Fibroblast of gingiva (primary cell): ENCODE results near the gene LRRC8B.

ENCODE experiments used
- DNase-seq: peaks from one replicate; pipeline ENCODE4 v3.0.0-alpha.2; 2011; ENCODE audit warnings: low read depth

Gene LRRC8B

DNA sequence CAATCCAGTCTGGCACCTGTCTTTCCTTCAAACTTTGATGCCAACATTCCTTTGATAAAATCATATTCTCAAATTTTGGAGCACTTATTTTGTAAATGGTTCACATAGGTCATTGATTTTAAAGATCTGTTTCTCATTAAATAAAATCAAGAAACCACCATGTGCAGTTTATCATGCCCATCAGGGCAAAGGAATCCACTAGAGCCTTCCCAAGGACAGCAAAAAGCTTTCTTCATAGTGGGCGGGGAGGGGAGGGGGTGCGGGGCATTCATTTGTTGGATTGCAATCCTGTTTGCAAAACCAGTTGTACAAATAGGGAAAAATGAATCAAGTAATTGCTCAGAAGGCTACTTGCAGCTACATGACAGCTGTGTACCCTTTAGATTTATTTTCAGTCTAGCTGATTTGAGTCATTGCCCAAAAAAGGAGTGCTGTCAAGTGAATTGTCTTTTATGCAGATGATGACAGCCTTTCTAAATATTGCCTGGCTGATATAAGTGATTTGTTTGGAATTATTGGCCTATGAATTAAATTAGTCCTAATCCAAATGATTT, 23.0 kb downstream of the LRRC8B start:
- peak; percentile 92 for DNase-seq

DNA sequence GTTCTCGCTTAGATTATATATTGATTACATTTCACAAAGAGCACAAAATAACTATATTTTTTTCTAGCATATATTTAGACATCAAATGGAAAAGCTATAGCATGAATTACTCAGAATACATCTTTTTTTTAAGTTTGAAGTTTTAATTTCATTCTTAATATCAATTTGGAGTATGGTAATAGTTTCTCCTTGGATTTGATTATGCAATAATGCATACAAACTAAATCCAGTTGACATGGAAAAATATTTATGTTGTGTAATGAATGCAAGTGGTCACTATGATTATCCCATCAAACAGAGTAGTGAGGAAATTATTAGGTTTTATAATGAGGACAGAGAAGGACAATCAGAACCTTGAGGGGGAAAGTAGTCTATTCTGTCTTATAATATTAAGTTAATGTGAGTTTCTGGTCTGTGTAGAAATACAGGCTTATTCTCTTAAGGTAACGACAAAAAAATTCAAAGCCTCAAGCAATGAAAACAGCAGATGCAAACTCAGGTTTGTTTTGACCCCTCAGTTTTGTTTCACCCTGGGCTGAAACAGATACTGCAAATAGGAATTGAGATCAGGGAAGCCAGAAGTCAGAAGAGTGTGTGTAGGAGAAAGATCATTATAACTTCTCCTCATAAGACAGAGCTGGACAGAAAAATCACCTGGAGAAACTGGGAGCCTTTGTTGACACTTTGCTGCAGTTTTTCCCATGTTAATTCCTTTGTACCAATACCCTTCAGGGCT, 23.7 kb downstream of the LRRC8B start:
- peak; percentile 26 for DNase-seq

DNA sequence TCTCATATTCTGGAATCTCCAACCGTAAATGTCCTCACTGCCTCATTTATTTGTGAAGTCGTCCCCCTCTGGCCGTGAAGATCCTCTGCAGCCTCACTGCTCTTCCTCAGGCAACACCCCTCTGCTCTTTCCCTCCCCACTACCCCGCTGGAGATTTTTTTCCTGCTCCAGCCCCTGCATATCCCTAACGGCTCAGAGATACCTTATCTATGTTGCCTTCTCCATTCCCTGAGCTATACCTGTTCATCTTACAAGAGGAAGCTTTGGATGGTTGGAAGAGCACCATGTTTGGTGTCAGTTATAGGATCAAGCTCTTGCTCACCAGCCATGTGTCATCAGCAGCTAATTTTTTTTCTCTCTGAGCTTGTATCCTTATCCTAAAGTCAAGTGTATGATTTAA, 26.4 kb downstream of the LRRC8B start:
- no peak for DNase-seq

DNA sequence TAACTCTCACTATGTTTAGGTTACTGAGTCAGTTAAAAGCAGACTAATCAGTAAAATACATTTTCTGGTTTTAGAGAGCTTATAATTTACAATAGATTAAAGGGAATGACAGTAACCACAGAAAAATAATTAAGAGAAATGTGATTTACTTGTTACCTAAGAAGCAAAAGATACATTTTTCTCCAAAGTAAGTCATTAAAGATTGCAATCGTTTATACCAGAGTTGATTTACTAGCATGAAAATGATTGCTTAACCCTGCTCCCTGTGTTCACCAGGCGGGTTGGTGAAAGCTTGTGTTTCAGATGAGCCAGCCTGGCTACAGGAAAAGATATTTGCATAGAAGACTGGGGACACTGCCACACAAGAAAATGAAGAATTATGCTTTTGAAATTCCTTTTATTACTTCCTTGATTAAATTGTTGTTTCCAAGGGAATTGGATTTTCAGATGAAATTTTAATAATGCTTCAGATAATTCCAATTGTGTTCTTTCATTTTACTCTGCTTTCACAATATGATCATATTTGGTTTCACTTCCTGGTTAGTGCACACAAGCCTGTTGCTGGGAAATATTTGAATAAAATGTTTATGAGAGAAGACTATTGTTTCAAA, 27.9 kb downstream of the LRRC8B start:
- peak; percentile 75 for DNase-seq

DNA sequence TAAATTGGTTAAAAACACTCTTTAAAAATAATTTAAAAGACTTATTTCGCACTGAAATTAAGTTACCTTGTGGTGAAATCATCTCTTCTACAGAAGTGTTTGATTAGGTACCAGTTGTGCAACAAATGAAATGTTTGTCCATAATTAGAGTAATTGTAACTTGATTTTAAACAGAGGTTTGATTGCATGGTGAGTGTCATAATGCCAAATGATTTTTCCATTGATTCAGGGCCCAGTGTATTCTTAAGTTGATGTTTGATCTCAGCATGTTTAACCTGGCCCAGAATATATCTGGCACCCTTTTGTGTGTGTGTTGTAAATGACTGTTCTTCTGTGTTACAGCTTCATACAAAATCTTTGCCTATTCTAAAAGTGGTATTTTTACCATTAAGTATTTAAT, 28.5 kb downstream of the LRRC8B start:
- DNase-seq = no peak

DNA sequence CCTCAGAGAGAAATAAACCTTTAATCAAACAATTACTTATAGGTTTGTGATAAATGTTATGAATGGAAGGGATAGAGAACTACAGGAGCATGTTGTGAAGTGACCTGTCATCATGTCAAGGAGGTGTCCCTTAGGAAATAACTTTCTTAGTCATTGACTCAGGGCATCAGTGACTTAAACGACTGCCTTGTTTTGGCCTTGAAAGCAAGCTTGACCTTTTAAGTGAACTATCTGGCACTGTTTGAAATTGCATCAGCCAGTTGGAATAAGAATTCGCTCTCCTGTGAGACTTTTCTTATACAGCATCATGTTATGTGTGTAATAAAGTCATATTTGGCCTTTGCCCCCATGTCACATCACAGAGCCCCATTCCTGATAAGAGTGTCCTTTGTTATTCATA, 30.9 kb downstream of the LRRC8B start:
- no peak for DNase-seq

DNA sequence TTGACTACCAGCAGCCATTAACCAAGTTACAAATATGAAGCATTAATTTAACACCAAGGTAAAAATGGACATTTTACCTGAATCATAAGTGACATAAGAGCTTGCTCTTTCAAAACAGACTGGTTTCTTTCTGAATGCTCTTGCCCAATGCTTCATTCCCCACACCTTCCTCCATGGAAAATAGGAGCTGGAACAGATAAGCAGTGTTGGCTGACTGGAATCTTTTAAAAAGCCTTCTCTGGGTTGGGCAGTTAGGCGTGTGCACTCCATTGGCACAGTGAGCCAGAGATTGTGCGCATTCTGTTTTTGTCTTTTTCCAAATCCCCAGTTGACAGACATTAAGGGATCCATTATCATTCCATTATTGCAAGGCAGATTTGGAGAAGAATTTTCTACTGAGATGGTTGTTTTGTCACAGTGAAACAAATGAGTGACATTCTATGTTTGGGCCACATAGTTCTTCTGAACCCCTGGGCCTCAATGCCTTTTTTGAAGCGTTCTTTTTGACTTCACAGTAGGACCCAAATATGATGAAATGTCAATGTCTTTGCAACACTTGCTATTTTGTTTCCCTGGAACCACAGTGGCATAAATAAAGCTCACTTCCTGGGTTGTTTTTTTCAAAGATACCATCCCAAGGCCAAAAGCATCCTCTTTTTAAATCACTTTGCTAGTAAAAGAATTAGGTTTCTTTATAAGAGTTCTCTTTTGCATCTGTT, 32.3 kb downstream of the LRRC8B start:
- no peak for DNase-seq

DNA sequence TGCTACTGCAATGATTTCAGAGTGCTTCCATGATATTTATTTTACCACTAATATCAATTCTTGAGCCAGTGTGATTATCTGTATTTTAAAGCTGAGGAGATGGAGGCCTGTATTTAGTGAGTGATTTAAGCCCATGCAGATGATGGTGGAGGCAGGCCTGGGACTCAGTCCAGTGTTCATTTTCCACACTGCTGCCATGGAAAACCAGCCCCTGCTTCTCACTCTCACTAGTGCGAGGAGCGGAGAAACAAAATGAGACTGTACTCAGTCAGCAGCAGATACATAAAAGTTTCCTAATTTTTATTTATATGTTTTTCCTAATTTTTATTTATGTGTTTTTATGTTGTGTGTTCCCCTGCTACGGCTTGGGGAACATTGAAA, 32.8 kb downstream of the LRRC8B start:
- DNase-seq = no peak

DNA sequence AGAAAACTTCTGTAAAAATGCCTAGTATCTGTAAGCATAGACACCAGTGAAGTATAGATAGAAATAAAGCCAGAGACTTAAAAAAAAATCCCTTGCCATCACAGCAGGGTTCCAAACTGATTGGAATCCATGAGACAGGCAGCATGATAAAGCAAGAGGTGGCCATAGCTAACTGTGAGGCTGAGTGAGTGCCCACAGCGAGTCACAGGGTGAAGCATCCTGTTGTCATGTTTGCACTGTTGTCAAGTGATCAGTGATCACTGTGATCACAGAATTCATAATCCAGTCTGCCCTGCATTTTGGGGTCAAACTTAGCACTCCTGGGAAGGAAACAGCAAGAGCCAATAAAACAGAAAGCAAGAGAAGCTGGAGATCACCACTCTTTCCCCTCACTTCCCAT, 33.3 kb downstream of the LRRC8B start:
- no peak for DNase-seq

DNA sequence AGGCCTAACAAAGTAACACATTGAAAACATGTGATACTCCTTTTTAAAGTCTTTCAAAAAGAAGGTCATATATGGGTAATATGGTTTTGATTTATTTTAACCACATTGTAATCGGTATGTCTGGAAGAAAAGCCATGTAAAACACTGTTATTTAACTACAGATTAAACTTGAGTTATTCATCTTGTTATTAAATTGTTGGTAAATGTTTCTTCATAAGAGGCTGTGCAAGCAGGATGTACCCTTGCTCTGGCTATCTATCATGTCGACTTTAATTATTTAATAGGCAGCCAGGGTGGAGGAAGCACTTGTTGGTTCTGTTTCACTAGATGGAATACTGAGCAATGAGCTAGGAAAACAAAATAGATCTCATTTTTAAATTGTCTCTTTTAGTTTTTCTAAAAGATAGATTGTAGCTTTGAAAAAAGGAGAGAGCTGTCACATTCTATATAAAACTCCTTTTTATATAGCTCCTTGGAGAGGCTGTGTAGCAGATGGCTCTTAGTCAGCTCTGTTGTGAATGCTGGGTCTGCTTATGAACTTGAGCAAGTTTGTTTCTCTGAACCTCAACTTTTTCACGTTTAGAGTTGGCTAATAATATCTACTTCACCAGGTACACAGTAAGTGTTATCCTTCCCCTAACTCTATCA, 39.5 kb downstream of the LRRC8B start:
- DNase-seq = peak; percentile 66

DNA sequence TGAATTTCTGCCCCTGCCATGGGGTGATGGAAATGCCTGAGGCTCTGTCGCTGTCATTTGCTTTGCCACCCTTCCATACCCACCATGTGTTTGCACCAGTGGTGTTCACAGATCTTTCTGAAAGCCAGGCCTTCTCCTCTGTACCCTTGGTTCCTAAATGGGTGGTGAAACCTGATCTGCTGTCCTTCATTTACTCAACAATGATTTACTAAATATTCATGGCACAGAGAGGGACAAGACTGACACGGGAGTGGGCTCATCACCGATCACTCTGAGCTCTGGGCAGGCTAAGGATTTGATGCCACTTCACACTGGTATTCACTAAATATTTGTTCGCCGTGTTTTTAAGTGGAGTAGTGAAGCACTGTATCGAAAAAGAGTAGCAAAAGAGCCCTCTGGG, 40.9 kb downstream of the LRRC8B start:
- DNase-seq = no peak

DNA sequence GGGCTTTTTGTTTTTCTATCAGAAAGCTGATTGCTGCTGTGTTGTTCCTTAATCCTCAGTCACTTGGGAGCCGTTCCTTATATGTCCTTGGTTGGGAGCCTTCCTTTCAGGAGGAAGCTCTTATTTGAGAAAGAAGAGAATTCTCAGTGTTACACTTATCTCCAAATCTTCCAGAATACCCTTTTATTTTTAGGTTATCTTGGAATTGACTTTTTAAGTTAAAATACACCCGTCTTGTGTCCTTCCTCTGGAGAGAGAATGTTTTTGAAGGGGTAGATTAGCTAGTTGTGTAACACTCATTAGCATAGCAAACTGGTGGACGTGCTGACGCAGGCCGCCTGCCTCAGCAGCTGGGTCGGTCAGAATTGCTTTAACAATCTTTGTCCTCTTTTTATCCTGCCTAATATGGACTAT, 42.1 kb downstream of the LRRC8B start:
- DNase-seq = peak; percentile 29

DNA sequence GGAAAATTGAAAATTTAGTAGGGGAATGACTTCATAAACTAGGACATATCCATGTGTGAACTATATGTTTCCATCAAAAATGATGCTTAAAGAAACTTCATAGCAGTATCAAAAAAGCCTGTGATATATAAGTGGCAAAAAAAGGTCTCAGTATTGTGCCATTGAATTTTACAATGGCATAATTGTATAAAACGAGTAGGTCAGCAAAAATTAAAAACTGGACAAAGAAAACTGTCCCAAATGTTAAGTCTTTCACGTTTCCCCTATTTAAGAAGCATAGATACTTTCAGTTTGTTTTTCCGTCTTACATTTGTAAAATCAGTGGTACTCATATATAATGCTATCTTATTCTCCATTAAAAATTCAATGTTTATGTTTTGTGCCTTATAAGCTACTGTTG, 43.2 kb downstream of the LRRC8B start:
- DNase-seq = no peak

DNA sequence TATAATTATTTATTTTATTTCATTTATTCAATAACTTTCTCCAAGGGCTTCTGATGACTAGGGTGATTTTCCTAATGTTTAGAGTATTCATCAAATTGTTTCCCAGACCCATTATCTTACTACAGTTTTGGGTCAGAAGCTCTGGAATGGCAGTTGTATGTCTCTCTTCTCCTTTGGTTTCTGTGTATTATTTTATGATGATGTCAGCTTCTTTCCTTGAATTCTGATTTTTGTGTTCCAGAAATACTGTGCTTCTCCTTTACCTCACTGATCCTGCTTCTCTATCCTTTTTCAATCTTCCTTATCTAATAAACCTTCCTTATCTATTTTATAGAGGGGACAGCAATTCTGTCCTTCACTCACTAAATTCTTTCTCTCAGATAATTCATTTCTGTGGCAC, 48.8 kb downstream of the LRRC8B start:
- no peak for DNase-seq

DNA sequence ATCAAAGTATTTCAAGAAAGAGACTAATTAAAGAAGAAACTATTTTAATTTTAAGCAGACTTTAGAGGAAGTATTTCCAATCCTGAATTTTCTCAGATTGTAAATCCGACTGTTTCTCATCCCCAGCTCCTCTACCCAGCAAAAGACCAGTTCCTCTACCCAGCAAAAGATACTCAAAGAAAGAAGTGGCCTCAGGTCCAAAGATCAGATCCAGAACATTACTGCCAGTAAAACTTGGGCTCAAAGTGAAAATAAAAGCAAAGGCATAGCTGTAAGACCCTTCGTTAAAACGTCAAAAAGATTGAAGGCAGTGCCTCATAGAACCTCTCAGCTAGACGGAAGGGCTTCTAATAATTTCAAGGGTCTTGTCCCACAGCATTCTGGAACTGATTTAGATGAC, 50.0 kb downstream of the LRRC8B start:
- no peak for DNase-seq

DNA sequence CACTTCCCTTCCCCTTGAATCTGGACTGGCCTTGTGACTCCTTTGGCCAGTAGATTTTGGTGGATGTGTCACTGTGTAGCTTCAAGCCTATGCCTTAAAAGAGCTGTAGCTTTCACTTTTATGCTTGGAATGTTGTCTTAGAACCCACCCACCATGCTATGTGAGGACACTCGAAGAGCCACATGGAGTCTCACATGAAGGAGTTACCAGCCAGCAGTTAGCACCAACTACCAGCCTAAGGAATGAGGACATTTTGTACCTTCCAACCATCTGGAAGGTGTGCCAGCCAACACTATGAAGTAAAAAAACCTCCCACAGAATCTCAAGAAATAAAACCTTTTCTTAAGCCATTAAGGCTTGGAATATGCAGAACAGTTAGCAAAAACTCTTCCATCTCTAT, 50.6 kb downstream of the LRRC8B start:
- no peak for DNase-seq

DNA sequence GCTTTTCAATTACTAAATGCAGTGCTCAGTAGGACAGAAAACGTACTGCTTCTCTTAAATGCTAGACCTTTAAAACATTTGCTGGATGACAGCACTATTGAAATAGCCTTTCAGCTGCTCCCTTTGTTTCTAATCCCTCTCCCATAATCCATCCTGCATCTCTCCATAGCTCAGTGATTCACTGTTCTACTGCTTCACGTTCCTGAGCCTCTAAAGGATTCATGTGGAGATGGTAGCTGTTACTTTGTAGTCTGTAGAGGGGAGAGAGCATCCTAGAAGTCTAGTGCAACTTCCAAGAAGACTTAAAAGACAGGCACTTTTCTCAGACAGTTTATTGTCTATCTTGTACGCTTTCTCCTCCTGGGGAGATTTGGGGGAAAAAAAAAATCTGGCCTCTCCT, 51.4 kb downstream of the LRRC8B start:
- DNase-seq = no peak

DNA sequence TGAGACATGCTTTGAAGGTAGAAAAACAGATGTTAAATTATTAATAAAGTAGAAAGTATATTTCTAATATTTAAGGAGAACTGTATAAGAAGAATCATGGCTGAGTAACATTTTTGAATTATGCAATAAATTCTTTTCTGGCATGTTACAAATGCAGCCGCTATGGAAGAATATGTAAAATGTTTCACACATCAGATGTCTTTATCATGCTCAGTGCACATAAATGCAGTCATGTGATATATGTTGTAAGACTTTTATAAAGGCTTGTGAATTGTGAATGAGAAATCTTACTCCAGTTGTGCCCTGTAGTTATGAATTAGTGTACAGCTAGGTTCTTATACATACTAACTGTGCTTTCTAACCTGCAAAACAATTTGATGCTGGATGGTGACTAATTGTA, 53.5 kb downstream of the LRRC8B start:
- DNase-seq = peak; percentile 6

DNA sequence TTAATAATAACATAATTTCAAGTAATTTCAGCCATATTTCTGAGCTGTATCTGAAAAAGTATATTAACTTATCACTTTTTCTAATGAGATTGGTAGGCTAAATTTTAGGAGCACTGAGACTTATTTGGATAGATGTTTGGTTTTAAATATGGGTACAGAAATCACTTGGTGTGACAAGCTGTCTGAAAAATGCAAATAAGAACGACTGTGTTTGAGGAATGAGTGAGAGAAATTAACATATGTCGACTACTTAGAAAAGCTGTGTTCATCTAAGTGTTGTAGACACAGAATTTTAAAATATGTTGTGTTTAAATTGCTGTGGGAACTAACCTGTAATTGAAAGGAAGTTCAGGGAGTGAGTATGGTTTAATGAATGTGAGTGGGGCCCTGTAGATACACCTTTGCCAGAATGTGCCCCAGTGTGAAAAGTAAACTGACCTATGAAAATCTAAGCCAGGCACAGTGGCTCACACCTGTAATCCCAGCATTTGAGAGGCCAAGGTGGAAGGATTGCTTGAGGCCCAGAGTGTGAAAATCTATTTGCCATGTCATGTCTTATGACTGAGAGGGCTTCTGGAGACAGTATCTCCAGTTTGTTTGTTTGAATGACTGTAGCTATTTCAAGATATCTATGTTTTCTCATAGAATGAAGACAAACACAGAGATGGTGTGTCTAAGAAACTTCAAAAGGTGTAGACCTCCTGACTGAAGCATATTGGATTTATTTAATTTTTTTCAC, 54.5 kb downstream of the LRRC8B start:
- DNase-seq = no peak

DNA sequence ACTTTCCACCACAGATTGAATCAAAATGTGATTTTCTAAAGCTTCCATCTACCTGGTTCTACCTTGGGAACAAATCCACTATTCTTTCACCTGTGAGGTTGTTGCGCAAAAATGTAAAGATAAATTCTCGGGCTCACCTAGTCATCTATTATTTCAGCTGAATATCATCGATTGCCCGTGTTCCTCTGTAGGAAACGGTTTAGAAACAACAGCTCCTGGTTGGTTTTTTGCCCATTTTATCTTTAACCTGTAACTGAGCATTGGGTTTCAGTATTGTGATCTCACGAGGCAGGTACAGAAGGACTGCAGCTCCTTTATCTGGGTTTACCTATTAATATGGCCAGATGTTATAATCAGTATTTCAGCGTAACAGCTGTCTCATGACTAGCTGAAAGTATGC, 55.4 kb downstream of the LRRC8B start:
- no peak for DNase-seq

DNA sequence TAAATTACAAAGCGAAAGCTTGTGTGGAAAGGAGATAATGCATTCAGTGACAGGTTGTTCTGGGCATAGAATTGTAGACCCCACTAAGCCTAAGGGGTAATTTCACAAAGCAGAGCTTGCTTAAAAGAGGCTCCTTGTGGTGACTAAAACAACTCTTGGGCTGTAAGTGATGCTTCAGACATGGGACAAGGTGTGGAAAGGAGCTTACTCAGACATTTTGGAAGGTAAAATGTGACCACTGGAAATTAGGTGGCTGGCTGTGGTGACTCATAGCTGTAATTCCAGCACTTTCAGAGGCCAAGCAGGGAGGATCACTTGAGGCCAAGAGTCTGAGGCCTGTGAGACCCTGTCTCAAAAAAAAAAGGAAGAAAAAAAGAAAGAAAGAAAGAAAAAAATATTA, 57.2 kb downstream of the LRRC8B start:
- no peak for DNase-seq

DNA sequence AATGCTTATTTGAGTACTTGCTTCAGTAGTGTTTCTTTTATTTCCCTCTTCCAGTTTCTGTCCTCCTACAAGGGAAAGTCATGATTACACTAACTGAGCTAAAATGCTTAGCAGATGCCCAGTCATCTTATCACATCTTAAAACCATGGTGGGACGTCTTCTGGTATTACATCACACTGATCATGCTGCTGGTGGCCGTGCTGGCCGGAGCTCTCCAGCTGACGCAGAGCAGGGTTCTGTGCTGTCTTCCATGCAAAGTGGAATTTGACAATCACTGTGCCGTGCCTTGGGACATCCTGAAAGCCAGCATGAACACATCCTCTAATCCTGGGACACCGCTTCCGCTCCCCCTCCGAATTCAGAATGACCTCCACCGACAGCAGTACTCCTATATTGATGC, 57.9 kb downstream of the LRRC8B start:
- DNase-seq = no peak
